ENCODE data around the gene FAF1. TPM values are rescaled to one million over a fixed set of nuclear protein-coding genes. Genes with fewer than 3 reads are reported as not detected.

FAF1 gene
- total RNA-seq, 1 experiment from 2014 or later = 78.7 TPM

DNA sequence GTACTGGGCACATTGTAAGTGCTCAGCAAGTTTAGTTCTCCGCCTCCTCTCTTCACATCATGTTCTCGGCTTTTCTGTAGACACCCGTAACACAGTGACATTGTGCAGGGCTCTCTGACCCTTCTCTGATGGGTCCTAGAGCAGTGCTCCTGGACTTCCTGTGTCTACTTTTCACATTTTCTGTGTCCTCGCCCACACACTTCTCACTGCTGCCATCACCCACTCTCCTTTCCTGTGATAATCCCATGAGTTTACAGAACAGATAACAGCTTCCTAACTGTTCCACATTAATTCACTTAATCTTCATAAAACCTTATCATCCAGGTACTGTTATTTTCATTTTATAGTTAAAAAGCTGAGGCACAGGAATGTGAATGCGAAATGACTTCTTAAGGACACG, 523.6 kb downstream of the FAF1 start:
- no peak overlapping the region for H3K4me3 ChIP-seq (ENCODE audit: low read depth, low read length)
- H3K9me3 ChIP-seq = no peaks in the 10 kb centered on the region
- intact Hi-C loops (cut with micrococcal nuclease; ENCODE audit: unreplicated experiment) = no loop called here
- Mint-ChIP-seq H3K27me3 (ENCODE audit: insufficient read depth, unreplicated experiment) (no peaks in the 10 kb centered on the region), H3K9me3 (ENCODE audit: unreplicated experiment) (no peaks in the 10 kb centered on the region), H3K4me1 (ENCODE audit: low read depth, unreplicated experiment) (no peaks in the 10 kb centered on the region), H3K27ac (ENCODE audit: unreplicated experiment) (no peak overlapping the region), H3K36me3 (ENCODE audit: insufficient read depth, unreplicated experiment) (peaks cover 12% of the 10 kb centered on the region), H3K4me3 (ENCODE audit: unreplicated experiment) (no peak overlapping the region)
- POLR2A ChIA-PET = no interaction called here
- no peaks in the 10 kb centered on the region for H3K27me3 ChIP-seq (replicated peaks; ENCODE audit: control insufficient read depth, insufficient read depth, low read length)
- H3K36me3 ChIP-seq (ENCODE audit: control insufficient read depth, insufficient read depth, low read length) = no peaks in the 10 kb centered on the region; the same call in 1 of the 2 replicates
- no peak for DNase-seq
- TF ChIP-seq CTCF (IDR thresholded peaks at IDR 0.05; ENCODE audit: insufficient read depth in 1 of 2, low read depth in 1 of 2, low read length in 1 of 2, severe bottlenecking in 1 of 2, unreplicated experiment in 1 of 2) = no peak
- no peaks in the 10 kb centered on the region for H3K4me1 ChIP-seq
- CTCF ChIA-PET = interaction anchor here (0.7 kb wide), 1 partner anchor 169 kb away, joined by 5 read pairs; no protein-coding TSS in a partner anchor
- no TSS peak for BruUV-seq (replicated peaks)

- TF ChIP-seq CTCF (IDR thresholded peaks at IDR 0.05; ENCODE audit: insufficient read depth in 1 of 2, low read depth in 1 of 2, low read length in 1 of 2, severe bottlenecking in 1 of 2, unreplicated experiment in 1 of 2) = no peak
- peaks cover 3% of the 10 kb centered on the region; the same call in 1 of the 2 replicates for H3K27me3 ChIP-seq (replicated peaks; ENCODE audit: control insufficient read depth, insufficient read depth, low read length)
- H3K36me3 Mint-ChIP-seq (ENCODE audit: insufficient read depth, unreplicated experiment) = peaks cover 17% of the 10 kb centered on the region
- intact Hi-C loops (cut with micrococcal nuclease; ENCODE audit: unreplicated experiment) = no loop called here
- no peaks in the 10 kb centered on the region for H3K36me3 ChIP-seq (ENCODE audit: control insufficient read depth, insufficient read depth, low read length)
- H3K4me3 Mint-ChIP-seq (ENCODE audit: unreplicated experiment) = no peak overlapping the region
- H3K27ac Mint-ChIP-seq (ENCODE audit: unreplicated experiment) = no peak overlapping the region
- no peaks in the 10 kb centered on the region for H3K9me3 Mint-ChIP-seq (ENCODE audit: unreplicated experiment)
- no peaks in the 10 kb centered on the region for H3K4me1 Mint-ChIP-seq (ENCODE audit: low read depth, unreplicated experiment)
- DNase-seq = no peak
- peaks cover 25% of the 10 kb centered on the region for H3K27me3 Mint-ChIP-seq (ENCODE audit: insufficient read depth, unreplicated experiment)
- ChIA-PET CTCF (no interaction called here), POLR2A (no interaction called here)
- H3K9me3 ChIP-seq = no peaks in the 10 kb centered on the region
- no peak overlapping the region for H3K4me3 ChIP-seq (ENCODE audit: low read depth, low read length)
- BruUV-seq (replicated peaks) = no TSS peak
- no peaks in the 10 kb centered on the region for H3K4me1 ChIP-seq
Observed at GRCh38 chr1:50430010-50430405, 530.1 kb downstream of the FAF1 start.

GRCh38 chr1:50427818-50428779, 532.0 kb downstream of the FAF1 start:
- no peaks in the 10 kb centered on the region for H3K9me3 Mint-ChIP-seq (ENCODE audit: unreplicated experiment)
- intact Hi-C loops (cut with micrococcal nuclease; ENCODE audit: unreplicated experiment) = loop anchor here (10.0 kb wide), 1 partner anchor 117 kb away; no protein-coding TSS in a partner anchor
- peak overlapping the region; percentile 59 for H3K4me3 Mint-ChIP-seq (ENCODE audit: unreplicated experiment)
- Histone ChIP-seq H3K36me3 (ENCODE audit: control insufficient read depth, insufficient read depth, low read length) (no peaks in the 10 kb centered on the region), H3K9me3 (no peaks in the 10 kb centered on the region), H3K4me1 (no peaks in the 10 kb centered on the region), H3K27me3 (replicated peaks; ENCODE audit: control insufficient read depth, insufficient read depth, low read length) (peaks cover 3% of the 10 kb centered on the region; the same call in 1 of the 2 replicates), H3K4me3 (ENCODE audit: low read depth, low read length) (peak overlapping the region; percentile 14; the same call in 1 of the 2 replicates)
- H3K27me3 Mint-ChIP-seq (ENCODE audit: insufficient read depth, unreplicated experiment) = peaks cover 30% of the 10 kb centered on the region
- peaks cover 6% of the 10 kb centered on the region for H3K4me1 Mint-ChIP-seq (ENCODE audit: low read depth, unreplicated experiment)
- ChIA-PET CTCF (no interaction called here), POLR2A (no interaction called here)
- no peak for TF ChIP-seq CTCF (IDR thresholded peaks at IDR 0.05; ENCODE audit: insufficient read depth in 1 of 2, low read depth in 1 of 2, low read length in 1 of 2, severe bottlenecking in 1 of 2, unreplicated experiment in 1 of 2)
- DNase-seq = no peak
- no peak overlapping the region for H3K27ac Mint-ChIP-seq (ENCODE audit: unreplicated experiment)
- BruUV-seq (replicated peaks) = no TSS peak
- peaks cover 26% of the 10 kb centered on the region for H3K36me3 Mint-ChIP-seq (ENCODE audit: insufficient read depth, unreplicated experiment)
